Dedifferentiated amniotic fluid mesenchymal stem cell (primary cell): ENCODE data around the gene DDX53.

Source experiments
- DNase-seq: peaks from one replicate; pipeline ENCODE4 v3.0.0-alpha.2; 2016; ENCODE audit errors: extremely low spot score

The DDX53 gene

GRCh38 chrX:23048806-23049573 lies 49.2 kb downstream of the DDX53 start:
- DNase-seq, result no peak

- DNase-seq, result no peak
These were observed 52.6 kb downstream of the DDX53 start for GRCh38 chrX:23052324-23052723.
